GM23338 (cell line): Measurements from ENCODE around the gene SURF4. TPM values are rescaled to one million over a fixed set of nuclear protein-coding genes. Genes with fewer than 3 reads are reported as not detected.

ENCODE experiments used
- ATAC-seq: fragments of 200-7000 bp; cut with Tn5 transposase; 3 replicates; pipeline ENCODE4 v1.9.1; 2020
- DNase-seq: peaks from one replicate; pipeline ENCODE4 v3.0.0-alpha.2; 2015; ENCODE audit warnings: low spot score
- H2AFZ ChIP-seq: fragments of 200-600 bp; sonication (generic); 2 replicates; pipeline ENCODE4 v1.8.0; 2016; ENCODE audit warnings: antibody characterized with exemption, mild to moderate bottlenecking, moderate library complexity
- H3F3A ChIP-seq: fragments of 200-600 bp; sonication (generic); replicated peaks from 2 replicates; pipeline ENCODE4 v1.8.0; 2017; ENCODE audit warnings: antibody characterized with exemption, mixed run types, low read depth
- H3K27ac ChIP-seq: fragments of 200-600 bp; sonication (generic); 2 replicates; pipeline ENCODE4 v1.6.1; 2016; ENCODE audit warnings: low read depth
- H3K27me3 ChIP-seq: fragments of 200-600 bp; sonication (generic); 2 replicates; pipeline ENCODE4 v1.8.0; 2016; ENCODE audit warnings: mild to moderate bottlenecking, mixed run types, moderate library complexity; ENCODE audit not compliant: insufficient read depth
- H3K36me3 ChIP-seq: fragments of 200-600 bp; sonication (generic); 2 replicates; pipeline ENCODE4 v1.8.0; 2016; ENCODE audit warnings: mild to moderate bottlenecking; ENCODE audit not compliant: insufficient read depth
- H3K4me1 ChIP-seq: fragments of 200-600 bp; sonication (generic); 2 replicates; pipeline ENCODE4 v1.8.0; 2016; ENCODE audit warnings: mild to moderate bottlenecking, moderate library complexity; ENCODE audit not compliant: insufficient read depth
- H3K4me2 ChIP-seq: fragments of 200-600 bp; sonication (generic); 2 replicates; pipeline ENCODE4 v1.7.1; 2017; ENCODE audit warnings: mixed run types
- H3K4me3 ChIP-seq: fragments of 200-600 bp; sonication (generic); 2 replicates; pipeline ENCODE4 v1.6.1; 2016; ENCODE audit warnings: mixed run types
- H3K79me2 ChIP-seq: fragments of 200-600 bp; sonication (generic); replicated peaks from 2 replicates; pipeline ENCODE4 v1.8.0; 2017; ENCODE audit warnings: mild to moderate bottlenecking; ENCODE audit not compliant: insufficient read depth
- H3K9me2 ChIP-seq: fragments of 200-600 bp; sonication (generic); 2 replicates; pipeline ENCODE4 v1.8.0; 2017; ENCODE audit not compliant: insufficient read depth
- H4K20me1 ChIP-seq: fragments of 200-600 bp; sonication (generic); replicated peaks from 2 replicates; pipeline ENCODE4 v1.8.0; 2017; ENCODE audit warnings: mild to moderate bottlenecking; ENCODE audit not compliant: insufficient read depth
- H3K27ac Mint-ChIP-seq: 2 replicates; pipeline ENCODE4 v1.8.0; 2020; ENCODE audit warnings: inconsistent platforms, mild to moderate bottlenecking, moderate library complexity, mixed read lengths
- H3K27me3 Mint-ChIP-seq: 3 replicates; pipeline ENCODE4 v1.8.0; 2022; ENCODE audit warnings: low read depth, mild to moderate bottlenecking, moderate library complexity, mixed read lengths, inconsistent platforms; ENCODE audit not compliant: insufficient read depth, poor library complexity
- H3K36me3 Mint-ChIP-seq: 3 replicates; pipeline ENCODE4 v1.8.0; 2021; ENCODE audit warnings: low read depth, mild to moderate bottlenecking, inconsistent platforms, moderate library complexity, mixed read lengths
- H3K4me1 Mint-ChIP-seq: 3 replicates; pipeline ENCODE4 v1.8.0; 2020; ENCODE audit warnings: mild to moderate bottlenecking, inconsistent platforms, mixed read lengths
- H3K4me3 Mint-ChIP-seq: 3 replicates; pipeline ENCODE4 v1.8.0; 2021; ENCODE audit warnings: moderate library complexity, mild to moderate bottlenecking, inconsistent platforms, mixed read lengths
- H3K9me3 Mint-ChIP-seq: 3 replicates; pipeline ENCODE4 v1.8.0; 2020; ENCODE audit warnings: moderate library complexity, mild to moderate bottlenecking, inconsistent platforms, mixed read lengths
- EZH2phosphoT487 ChIP-seq: fragments of 200-600 bp; sonication (generic); IDR thresholded peaks from one replicate; pipeline ENCODE4 v1.8.1; 2018; ENCODE audit warnings: antibody characterized with exemption; ENCODE audit not compliant: unreplicated experiment
- JUNB ChIP-seq: IDR thresholded peaks from one replicate; pipeline ENCODE4 v1.6.1; 2016; ENCODE audit warnings: antibody characterized with exemption; ENCODE audit not compliant: unreplicated experiment
- STAT1 ChIP-seq: IDR thresholded peaks from one replicate; pipeline ENCODE4 v1.6.1; 2016; ENCODE audit warnings: antibody characterized with exemption; ENCODE audit not compliant: unreplicated experiment
- ZNF462 ChIP-seq: fragments of 250-450 bp; sonication (Bioruptor Pico); IDR thresholded peaks from 2 replicates; pipeline ENCODE4 v1.5.0; 2020; ENCODE audit warnings: mild to moderate bottlenecking, moderate library complexity
- polyA plus RNA-seq: library from polyadenylated mRNA; unstranded; fragments of >200 nt; fragmentation: Nextera tagmentation; extraction: Ambion mirVana; gene quantifications from 2 replicates; pipeline ENCODE4 v1.2.1, GENCODE V29; 2016
- total RNA-seq: library from RNA; depleted of rRNA; stranded (reverse); fragments of >200 nt; shearing (Covaris generic); gene quantifications from 2 replicates; pipeline ENCODE4 v1.2.3, GENCODE V29; 2014
- TF ChIP-seq, protein P1 (sequence below), 2 experiments: fragments of 200-600 bp in 1 of 2; sonication (generic) in 1 of 2; conservative IDR thresholded peaks; 2 replicates each; pipeline versions ENCODE4 v1.5.1 to v1.6.1; 2016 to 2017; ENCODE audit warnings: antibody characterized with exemption in 2 of 2, low read depth in 2 of 2, mild to moderate bottlenecking in 2 of 2, moderate library complexity in 1 of 2
- TF ChIP-seq, protein P2 (sequence below): IDR thresholded peaks from one replicate; pipeline ENCODE4 v1.6.1; 2018; ENCODE audit warnings: antibody characterized with exemption; ENCODE audit not compliant: unreplicated experiment
- TF ChIP-seq, protein P3 (sequence below): IDR thresholded peaks from 2 replicates; pipeline ENCODE4 v1.6.1; 2016; ENCODE audit warnings: antibody characterized with exemption

Gene SURF4
- total and polyA plus RNA-seq, 2 experiments from 2014 or later, result 66.3 to 242 TPM

GRCh38 chr9:133402689-133403088 is 26.8 kb upstream of the SURF4 start (continued):
- TF ChIP-seq, protein P1, sequence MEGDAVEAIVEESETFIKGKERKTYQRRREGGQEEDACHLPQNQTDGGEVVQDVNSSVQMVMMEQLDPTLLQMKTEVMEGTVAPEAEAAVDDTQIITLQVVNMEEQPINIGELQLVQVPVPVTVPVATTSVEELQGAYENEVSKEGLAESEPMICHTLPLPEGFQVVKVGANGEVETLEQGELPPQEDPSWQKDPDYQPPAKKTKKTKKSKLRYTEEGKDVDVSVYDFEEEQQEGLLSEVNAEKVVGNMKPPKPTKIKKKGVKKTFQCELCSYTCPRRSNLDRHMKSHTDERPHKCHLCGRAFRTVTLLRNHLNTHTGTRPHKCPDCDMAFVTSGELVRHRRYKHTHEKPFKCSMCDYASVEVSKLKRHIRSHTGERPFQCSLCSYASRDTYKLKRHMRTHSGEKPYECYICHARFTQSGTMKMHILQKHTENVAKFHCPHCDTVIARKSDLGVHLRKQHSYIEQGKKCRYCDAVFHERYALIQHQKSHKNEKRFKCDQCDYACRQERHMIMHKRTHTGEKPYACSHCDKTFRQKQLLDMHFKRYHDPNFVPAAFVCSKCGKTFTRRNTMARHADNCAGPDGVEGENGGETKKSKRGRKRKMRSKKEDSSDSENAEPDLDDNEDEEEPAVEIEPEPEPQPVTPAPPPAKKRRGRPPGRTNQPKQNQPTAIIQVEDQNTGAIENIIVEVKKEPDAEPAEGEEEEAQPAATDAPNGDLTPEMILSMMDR (conservative IDR thresholded peaks at IDR 0.05; ENCODE audit: low read depth in 2 of 2), result no peak
- no peak for TF ChIP-seq ZNF462 (CRISPR knock-in tag)
- no peak for TF ChIP-seq EZH2phosphoT487

GRCh38 chr9:133401588-133401987 is 25.7 kb upstream of the SURF4 start:
- no peak for DNase-seq
- H2AFZ ChIP-seq, result no peak overlapping the region
- TF ChIP-seq, protein P2, sequence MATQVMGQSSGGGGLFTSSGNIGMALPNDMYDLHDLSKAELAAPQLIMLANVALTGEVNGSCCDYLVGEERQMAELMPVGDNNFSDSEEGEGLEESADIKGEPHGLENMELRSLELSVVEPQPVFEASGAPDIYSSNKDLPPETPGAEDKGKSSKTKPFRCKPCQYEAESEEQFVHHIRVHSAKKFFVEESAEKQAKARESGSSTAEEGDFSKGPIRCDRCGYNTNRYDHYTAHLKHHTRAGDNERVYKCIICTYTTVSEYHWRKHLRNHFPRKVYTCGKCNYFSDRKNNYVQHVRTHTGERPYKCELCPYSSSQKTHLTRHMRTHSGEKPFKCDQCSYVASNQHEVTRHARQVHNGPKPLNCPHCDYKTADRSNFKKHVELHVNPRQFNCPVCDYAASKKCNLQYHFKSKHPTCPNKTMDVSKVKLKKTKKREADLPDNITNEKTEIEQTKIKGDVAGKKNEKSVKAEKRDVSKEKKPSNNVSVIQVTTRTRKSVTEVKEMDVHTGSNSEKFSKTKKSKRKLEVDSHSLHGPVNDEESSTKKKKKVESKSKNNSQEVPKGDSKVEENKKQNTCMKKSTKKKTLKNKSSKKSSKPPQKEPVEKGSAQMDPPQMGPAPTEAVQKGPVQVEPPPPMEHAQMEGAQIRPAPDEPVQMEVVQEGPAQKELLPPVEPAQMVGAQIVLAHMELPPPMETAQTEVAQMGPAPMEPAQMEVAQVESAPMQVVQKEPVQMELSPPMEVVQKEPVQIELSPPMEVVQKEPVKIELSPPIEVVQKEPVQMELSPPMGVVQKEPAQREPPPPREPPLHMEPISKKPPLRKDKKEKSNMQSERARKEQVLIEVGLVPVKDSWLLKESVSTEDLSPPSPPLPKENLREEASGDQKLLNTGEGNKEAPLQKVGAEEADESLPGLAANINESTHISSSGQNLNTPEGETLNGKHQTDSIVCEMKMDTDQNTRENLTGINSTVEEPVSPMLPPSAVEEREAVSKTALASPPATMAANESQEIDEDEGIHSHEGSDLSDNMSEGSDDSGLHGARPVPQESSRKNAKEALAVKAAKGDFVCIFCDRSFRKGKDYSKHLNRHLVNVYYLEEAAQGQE, result no peak
- TF ChIP-seq JUNB, result no peak
- no peak for TF ChIP-seq STAT1
- TF ChIP-seq, protein P3, sequence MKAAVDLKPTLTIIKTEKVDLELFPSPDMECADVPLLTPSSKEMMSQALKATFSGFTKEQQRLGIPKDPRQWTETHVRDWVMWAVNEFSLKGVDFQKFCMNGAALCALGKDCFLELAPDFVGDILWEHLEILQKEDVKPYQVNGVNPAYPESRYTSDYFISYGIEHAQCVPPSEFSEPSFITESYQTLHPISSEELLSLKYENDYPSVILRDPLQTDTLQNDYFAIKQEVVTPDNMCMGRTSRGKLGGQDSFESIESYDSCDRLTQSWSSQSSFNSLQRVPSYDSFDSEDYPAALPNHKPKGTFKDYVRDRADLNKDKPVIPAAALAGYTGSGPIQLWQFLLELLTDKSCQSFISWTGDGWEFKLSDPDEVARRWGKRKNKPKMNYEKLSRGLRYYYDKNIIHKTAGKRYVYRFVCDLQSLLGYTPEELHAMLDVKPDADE, result no peak
- TF ChIP-seq, protein P1 (conservative IDR thresholded peaks at IDR 0.05; ENCODE audit: low read depth in 2 of 2), result no peak

More at GRCh38 chr9:133401588-133401987, 25.7 kb upstream of the SURF4 start:
- Histone ChIP-seq H3F3A (0 out of 2 replicates have a peak, but pooled peaks cover 3% of the 10 kb centered on the region), H3K79me2 (no peaks in the 10 kb centered on the region), H3K27me3 (no peaks in the 10 kb centered on the region), H3K4me1 (no peaks in the 10 kb centered on the region), H3K4me2 (no peak overlapping the region), H4K20me1 (no peaks in the 10 kb centered on the region; the same call in 1 of the 2 replicates), H3K36me3 (no peaks in the 10 kb centered on the region), H3K4me3 (no peak overlapping the region), H3K9me2 (no peaks in the 10 kb centered on the region), H3K27ac (no peak overlapping the region)
- no peak overlapping the region for H3K4me3 Mint-ChIP-seq
- H3K27me3 Mint-ChIP-seq, result peaks cover 21% of the 10 kb centered on the region
- H3K36me3 Mint-ChIP-seq, result peaks cover 19% of the 10 kb centered on the region
- no peak overlapping the region for H3K27ac Mint-ChIP-seq
- no peaks in the 10 kb centered on the region for H3K9me3 Mint-ChIP-seq
- no peak for ATAC-seq
- no peaks in the 10 kb centered on the region; the same call in 2 of the 3 replicates for H3K4me1 Mint-ChIP-seq
